ENCODE results near the gene KRT74.

KRT74 gene

GRCh38 chr12:52530905-52531304 lies 42.7 kb downstream of the KRT74 start:
- TF ChIP-seq FOXM1 (IDR thresholded peaks at IDR 0.05; ENCODE audit: borderline replicate concordance, low read depth) (no peak), EP300 (IDR thresholded peaks at IDR 0.05; ENCODE audit: borderline replicate concordance) (no peak), CREB1 (IDR thresholded peaks at IDR 0.05; ENCODE audit: low read depth) (no peak), YY1 (IDR thresholded peaks at IDR 0.05; ENCODE audit: low read depth) (no peak), TEAD4 (IDR thresholded peaks at IDR 0.05) (no peak)

DNA sequence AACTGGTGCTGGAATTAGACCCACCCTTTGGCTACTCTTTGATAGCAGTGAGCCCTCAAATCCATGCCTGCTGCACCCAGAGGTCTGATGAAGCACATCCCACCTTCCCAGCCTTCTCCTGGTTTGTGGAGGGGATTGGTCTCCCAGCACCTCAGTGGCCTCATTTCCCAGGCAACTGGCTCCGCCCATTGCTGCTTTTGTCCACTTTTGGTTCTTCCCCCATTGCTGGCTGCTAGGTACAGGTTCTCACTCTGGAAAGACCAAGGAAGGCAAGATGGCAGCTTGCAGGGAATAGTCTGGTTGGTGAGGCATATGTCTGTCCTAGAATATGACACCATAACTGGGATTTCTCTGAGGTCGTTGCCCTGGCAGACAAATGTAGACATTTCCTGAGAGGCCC lies 43.3 kb downstream of the KRT74 start:
- TF ChIP-seq, protein P1, sequence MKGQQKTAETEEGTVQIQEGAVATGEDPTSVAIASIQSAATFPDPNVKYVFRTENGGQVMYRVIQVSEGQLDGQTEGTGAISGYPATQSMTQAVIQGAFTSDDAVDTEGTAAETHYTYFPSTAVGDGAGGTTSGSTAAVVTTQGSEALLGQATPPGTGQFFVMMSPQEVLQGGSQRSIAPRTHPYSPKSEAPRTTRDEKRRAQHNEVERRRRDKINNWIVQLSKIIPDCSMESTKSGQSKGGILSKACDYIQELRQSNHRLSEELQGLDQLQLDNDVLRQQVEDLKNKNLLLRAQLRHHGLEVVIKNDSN (IDR thresholded peaks at IDR 0.05), result no peak
- TF ChIP-seq TAF1 (IDR thresholded peaks at IDR 0.05; ENCODE audit: low read depth), result no peak
- TF ChIP-seq RAD21 (IDR thresholded peaks at IDR 0.05; ENCODE audit: low read depth), result no peak
- TF ChIP-seq TCF12 (IDR thresholded peaks at IDR 0.05; ENCODE audit: low read depth), result no peak
- TF ChIP-seq NFIC (IDR thresholded peaks at IDR 0.05), result no peak
- TF ChIP-seq YY1 (IDR thresholded peaks at IDR 0.05; ENCODE audit: low read depth), result peak; percentile 42; the same call in 1 of the 2 replicates

DNA sequence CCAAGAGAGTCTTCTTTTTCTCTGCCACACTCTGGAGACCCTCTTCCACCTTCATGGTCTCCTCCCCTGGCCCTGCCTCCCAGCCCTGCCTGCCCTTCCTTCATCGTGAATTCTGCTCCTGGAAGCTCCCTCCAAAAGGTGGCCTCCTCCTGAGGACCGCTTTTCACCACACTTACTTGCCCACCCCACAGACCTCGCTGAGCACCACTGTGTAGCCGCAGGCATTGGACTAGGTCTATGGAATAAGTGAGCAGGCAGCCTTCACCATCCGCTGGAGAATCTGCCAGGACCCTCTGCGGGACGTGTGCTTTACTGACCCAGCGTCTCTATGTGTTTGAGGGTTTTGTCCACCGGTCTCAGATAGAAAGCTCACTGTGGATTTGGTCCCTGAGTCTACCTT lies 43.8 kb downstream of the KRT74 start:
- TF ChIP-seq TCF12 (IDR thresholded peaks at IDR 0.05; ENCODE audit: low read depth) (no peak), CREB1 (IDR thresholded peaks at IDR 0.05; ENCODE audit: low read depth) (no peak), EP300 (IDR thresholded peaks at IDR 0.05; ENCODE audit: borderline replicate concordance) (no peak), RAD21 (IDR thresholded peaks at IDR 0.05; ENCODE audit: low read depth) (no peak), TAF1 (IDR thresholded peaks at IDR 0.05; ENCODE audit: low read depth) (no peak), FOXM1 (IDR thresholded peaks at IDR 0.05; ENCODE audit: borderline replicate concordance, low read depth) (no peak), MAX (IDR thresholded peaks at IDR 0.05) (no peak), NFIC (IDR thresholded peaks at IDR 0.05) (no peak), CEBPB (IDR thresholded peaks at IDR 0.05) (no peak)
- TF ChIP-seq, protein P1 (IDR thresholded peaks at IDR 0.05), result no peak
- TF ChIP-seq, protein P2, sequence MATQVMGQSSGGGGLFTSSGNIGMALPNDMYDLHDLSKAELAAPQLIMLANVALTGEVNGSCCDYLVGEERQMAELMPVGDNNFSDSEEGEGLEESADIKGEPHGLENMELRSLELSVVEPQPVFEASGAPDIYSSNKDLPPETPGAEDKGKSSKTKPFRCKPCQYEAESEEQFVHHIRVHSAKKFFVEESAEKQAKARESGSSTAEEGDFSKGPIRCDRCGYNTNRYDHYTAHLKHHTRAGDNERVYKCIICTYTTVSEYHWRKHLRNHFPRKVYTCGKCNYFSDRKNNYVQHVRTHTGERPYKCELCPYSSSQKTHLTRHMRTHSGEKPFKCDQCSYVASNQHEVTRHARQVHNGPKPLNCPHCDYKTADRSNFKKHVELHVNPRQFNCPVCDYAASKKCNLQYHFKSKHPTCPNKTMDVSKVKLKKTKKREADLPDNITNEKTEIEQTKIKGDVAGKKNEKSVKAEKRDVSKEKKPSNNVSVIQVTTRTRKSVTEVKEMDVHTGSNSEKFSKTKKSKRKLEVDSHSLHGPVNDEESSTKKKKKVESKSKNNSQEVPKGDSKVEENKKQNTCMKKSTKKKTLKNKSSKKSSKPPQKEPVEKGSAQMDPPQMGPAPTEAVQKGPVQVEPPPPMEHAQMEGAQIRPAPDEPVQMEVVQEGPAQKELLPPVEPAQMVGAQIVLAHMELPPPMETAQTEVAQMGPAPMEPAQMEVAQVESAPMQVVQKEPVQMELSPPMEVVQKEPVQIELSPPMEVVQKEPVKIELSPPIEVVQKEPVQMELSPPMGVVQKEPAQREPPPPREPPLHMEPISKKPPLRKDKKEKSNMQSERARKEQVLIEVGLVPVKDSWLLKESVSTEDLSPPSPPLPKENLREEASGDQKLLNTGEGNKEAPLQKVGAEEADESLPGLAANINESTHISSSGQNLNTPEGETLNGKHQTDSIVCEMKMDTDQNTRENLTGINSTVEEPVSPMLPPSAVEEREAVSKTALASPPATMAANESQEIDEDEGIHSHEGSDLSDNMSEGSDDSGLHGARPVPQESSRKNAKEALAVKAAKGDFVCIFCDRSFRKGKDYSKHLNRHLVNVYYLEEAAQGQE (IDR thresholded peaks at IDR 0.05; ENCODE audit: low read depth), result no peak

DNA sequence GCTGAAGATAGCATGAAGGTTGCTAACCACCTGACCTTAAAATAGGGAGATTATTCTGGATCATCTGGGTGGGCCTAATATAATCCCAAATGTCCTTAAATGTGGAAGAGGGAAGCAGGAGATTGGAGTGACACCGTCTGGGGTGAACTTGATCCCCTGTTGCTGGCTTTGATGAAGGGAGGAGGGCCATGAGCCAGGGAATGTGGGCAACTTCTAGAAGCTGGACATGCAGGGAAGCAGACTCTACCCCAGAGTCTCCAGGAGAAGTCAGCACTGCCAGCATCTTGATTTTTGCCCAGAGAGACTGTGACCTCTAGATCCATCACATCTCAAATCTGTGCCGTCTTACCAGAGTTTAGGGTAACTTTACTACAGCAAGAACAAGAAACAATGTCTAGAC lies 44.2 kb downstream of the KRT74 start:
- no peak for TF ChIP-seq EP300 (IDR thresholded peaks at IDR 0.05; ENCODE audit: borderline replicate concordance)
- no peak for TF ChIP-seq TCF12 (IDR thresholded peaks at IDR 0.05; ENCODE audit: low read depth)
- TF ChIP-seq, protein P2 (IDR thresholded peaks at IDR 0.05; ENCODE audit: low read depth), result no peak
- no peak for TF ChIP-seq MAX (IDR thresholded peaks at IDR 0.05)
- TF ChIP-seq CREB1 (IDR thresholded peaks at IDR 0.05; ENCODE audit: low read depth), result no peak
- no peak for TF ChIP-seq TEAD4 (IDR thresholded peaks at IDR 0.05)
- TF ChIP-seq ZBTB7A (IDR thresholded peaks at IDR 0.05; ENCODE audit: low read depth), result no peak
- TF ChIP-seq, protein P1 (IDR thresholded peaks at IDR 0.05), result no peak
- TF ChIP-seq YY1 (IDR thresholded peaks at IDR 0.05; ENCODE audit: low read depth), result no peak
- no peak for TF ChIP-seq CEBPB (IDR thresholded peaks at IDR 0.05)
- no peak for TF ChIP-seq EGR1 (IDR thresholded peaks at IDR 0.05)
- no peak for TF ChIP-seq TAF1 (IDR thresholded peaks at IDR 0.05; ENCODE audit: low read depth)

GRCh38 chr12:52528641-52529143 lies 45.0 kb downstream of the KRT74 start:
- TF ChIP-seq EP300 (IDR thresholded peaks at IDR 0.05; ENCODE audit: borderline replicate concordance) (peak; percentile 99), NFIC (IDR thresholded peaks at IDR 0.05) (peak; percentile 99), TCF12 (IDR thresholded peaks at IDR 0.05; ENCODE audit: low read depth) (peak; percentile 98), FOXM1 (IDR thresholded peaks at IDR 0.05; ENCODE audit: borderline replicate concordance, low read depth) (peak; percentile 92), MAX (IDR thresholded peaks at IDR 0.05) (peak; percentile 85), CEBPB (IDR thresholded peaks at IDR 0.05) (peak; percentile 38; the same call in 1 of the 2 replicates), YY1 (IDR thresholded peaks at IDR 0.05; ENCODE audit: low read depth) (peak; percentile 81), TAF1 (IDR thresholded peaks at IDR 0.05; ENCODE audit: low read depth) (no peak), CREB1 (IDR thresholded peaks at IDR 0.05; ENCODE audit: low read depth) (0 out of 2 replicates have a peak, but pooled peaks have one; percentile 44), RAD21 (IDR thresholded peaks at IDR 0.05; ENCODE audit: low read depth) (peak; percentile 27; the same call in 1 of the 2 replicates), TEAD4 (IDR thresholded peaks at IDR 0.05) (peak; percentile 87), EGR1 (IDR thresholded peaks at IDR 0.05) (no peak), ZBTB7A (IDR thresholded peaks at IDR 0.05; ENCODE audit: low read depth) (peak; percentile 66; the same call in 1 of the 2 replicates)
- TF ChIP-seq, protein P2 (IDR thresholded peaks at IDR 0.05; ENCODE audit: low read depth), result no peak; the same call in 1 of the 2 replicates
- TF ChIP-seq, protein P1 (IDR thresholded peaks at IDR 0.05), result peak; percentile 60
